GM18520 (cell line): ENCODE results near the gene ARHGAP29.

Source experiments
- ATAC-seq: cut with Tn5 transposase; IDR thresholded peaks from one replicate; pipeline ENCODE4 v1.9.1; 2021; ENCODE audit not compliant: unreplicated experiment

Gene ARHGAP29

DNA sequence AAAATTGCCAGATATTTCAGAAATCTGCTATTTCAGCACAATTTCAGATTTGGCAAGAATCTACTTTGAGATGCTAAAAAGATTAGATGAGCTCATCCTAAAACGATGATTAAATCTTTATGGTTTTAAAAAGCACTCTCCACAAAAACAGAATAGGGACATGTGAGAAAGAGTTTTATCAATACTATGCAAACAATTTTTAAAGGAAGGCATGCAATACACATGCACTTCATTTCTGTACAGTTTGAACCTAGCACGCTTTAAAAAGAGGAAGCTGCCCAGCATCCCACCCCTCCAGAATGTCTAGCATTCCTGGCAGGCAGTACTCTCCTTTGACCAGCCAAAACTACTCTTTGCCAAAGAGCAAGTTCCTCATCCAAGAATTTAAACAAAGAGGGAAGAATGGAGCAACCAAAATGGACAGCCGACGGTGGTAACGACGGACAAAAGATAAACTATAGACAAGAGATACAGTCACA lies 1.3 kb downstream of the ARHGAP29 start:
- ATAC-seq, result no peak

DNA sequence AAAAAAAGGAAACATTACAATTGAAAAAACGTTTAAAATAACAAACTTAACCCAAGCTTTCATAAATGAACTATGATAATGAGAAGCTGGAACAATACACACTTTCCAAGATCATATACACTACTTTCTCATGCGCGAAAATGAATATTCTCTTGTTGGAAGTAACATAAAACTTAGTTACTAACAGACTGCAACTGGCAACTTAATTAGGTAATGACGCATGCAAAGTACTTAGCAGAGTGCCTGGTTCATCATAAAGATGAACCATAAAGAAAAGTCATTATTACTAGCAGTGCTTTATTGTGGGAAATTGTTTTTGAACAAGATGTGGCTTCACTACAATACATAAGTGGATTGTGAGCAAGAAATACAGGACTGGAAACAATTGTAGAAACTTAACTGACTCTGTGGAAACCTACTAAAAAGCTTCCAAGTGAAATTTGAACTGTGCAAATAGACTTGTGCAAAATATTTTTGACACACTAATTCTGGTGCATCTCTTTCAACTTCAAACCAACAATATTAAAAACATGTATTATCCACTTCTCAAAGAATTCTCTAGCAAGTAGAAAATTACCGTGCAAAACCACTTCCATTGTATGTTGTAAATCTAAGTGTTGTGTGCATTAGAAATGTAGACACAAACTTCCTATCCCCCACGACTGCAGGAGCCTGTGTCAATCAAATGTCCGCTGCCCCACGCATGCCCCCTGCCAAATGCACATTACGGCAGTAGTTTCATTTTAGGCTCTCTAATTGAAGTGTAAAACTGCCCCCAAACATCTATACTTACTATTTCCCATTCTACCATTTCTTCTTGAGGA lies 2.0 kb downstream of the ARHGAP29 start:
- ATAC-seq, result no peak

DNA sequence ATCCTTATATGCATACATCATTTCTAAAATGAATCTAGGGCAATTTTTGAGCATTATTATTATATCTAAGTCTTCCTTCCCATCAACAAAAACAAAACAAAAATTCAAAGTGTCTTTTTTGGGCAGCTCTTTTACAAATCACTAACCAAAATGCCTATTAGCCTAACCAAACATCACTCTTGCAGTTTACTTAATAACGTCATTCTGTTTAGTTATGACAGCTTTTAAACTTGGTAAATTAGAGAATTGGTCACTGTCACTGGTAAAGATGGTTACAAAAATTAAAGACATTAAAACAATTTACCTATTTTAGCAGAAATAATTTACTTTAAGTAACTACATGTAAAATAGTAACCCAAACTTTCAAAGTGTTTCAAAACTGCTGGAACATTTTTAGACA lies 2.8 kb downstream of the ARHGAP29 start:
- ATAC-seq, result no peak

DNA sequence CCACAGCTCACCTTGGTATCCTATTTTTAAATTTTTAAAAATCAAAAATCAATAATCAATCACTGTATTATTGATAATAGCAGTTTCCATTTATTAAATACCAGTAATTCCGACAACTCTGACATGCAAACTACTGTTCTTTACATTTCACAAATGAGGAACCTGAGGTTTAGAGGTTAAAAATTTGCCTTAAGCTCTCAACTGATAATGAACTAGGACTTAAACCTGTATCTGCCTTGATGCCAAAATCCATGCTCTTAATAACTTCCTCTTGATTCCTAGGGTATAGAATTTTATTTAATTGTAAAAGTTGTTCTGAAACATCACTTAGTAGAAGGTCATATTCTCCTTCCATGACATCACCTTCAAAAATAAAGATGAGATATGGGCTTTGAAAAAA lies 5.6 kb downstream of the ARHGAP29 start:
- ATAC-seq, result no peak

DNA sequence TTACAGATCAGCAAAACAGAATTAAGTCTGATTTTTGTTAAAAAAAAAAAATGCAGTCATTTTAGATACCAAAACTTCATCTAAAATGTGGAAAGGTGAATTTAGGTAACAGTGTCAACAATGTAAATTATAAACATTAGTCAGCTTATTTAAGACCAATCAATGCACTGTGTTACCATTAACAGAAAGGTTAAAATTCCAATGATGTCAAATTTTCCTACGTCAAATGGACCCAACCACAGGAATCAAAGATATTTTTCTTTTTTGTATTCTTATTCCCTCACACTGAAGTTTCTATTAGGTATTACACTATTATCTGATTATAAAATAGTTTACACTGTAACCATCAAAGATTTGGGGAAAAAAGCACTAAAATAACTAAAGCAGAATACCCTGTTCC lies 6.5 kb downstream of the ARHGAP29 start:
- ATAC-seq, result no peak

DNA sequence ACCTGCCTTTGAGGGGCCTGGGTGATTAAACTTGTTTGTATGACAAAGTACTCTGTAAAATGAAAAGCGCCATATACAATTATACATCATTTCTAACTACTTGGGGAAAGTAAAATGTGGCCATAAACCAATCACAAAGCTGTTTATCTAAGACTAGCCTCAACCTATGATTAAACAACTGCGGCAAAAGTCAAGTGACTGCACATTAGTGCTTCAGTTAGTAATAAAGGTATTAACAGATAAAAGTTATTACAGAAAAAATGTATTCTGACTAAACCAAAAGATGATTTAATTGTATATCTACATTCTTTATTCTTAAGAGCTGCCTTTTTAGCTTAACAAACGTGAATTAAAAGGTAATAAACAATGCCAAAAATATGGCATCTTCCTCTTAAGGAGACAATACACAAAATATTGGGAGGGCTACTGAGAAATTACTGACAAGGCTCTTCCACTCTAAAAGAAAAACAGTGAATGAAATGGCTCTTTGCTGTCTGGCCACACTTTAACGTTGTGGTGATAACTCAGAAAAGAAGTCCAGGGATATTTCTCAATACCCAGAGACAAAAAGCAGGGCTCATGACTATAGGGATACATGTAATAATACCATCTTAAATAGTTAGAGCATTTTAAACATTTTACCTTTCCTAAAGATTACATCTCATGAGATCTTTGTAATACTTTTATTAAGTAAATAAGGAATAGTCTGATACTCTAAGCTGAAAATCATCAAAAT lies 8.6 kb downstream of the ARHGAP29 start:
- no peak for ATAC-seq

DNA sequence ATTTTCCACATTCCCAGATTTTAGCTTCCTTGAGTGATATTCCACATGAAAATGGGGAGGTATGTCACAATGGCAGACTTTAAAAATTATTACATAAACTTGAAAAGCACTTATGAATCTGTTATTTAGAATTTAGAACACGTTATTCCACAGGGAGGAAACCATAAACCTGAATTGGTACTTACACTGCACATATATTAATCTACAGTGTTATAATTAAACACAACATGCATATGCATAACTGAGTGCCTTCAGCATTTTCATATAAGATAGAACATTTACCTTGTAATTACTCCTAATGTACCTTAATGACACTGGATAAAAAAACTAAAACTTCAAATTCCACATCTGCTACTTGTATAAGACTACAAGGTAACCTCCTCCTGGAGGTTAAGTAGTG lies 9.8 kb downstream of the ARHGAP29 start:
- ATAC-seq, result no peak

DNA sequence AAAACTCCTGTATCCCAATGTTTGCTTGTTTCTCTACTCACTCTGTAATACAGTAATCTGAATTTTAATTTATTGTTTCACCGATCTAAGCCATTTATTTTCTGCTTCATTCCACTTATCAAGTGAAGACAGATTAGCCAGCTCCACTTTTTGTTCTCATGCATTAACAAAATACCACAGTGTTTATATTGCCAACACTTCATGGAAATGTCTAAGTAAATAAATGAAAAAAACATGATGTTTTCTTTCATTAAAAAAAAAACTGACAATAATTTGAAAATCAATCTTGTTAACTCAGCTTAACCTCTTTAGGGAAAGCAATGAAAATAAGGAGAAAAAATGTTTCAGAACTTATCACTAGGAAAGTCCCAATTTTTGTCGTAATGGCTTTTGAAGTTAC lies 11.5 kb downstream of the ARHGAP29 start:
- ATAC-seq, result no peak

DNA sequence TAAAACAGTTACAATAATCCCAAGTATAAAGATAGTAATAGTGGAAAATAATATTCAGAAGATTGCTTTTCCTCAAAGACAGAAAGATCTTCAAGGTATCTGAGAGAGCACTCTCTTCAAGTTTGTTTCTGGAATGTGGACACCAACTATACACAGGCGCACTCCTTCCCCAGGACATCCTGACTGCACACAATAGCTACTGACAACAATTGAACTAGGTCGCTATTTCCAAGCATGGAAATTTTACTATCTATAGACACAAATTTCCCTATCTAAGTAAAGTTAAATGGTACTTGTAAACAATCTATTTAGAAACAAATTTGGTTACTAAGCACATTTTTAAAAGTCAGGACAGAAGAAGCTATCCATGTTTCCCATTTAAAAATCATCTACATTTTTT lies 19.1 kb downstream of the ARHGAP29 start:
- ATAC-seq, result no peak

DNA sequence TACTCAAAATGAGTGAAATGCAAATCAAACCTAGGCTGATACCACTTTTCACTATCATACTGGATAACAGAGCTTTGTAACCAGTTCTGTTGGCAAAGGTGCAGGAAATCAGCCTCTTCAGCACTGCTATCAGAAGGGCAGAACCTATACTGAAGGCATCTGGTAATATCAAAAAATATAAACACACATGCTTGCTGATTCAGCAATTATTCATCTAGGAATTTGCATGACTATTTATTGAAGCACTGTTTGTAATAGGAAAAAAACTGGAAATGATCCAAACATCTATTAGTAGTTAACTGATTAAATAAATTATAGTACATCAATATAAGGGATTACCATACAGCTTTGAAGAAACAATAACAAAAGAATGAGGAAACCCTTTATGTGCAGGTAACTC lies 21.4 kb downstream of the ARHGAP29 start:
- no peak for ATAC-seq

DNA sequence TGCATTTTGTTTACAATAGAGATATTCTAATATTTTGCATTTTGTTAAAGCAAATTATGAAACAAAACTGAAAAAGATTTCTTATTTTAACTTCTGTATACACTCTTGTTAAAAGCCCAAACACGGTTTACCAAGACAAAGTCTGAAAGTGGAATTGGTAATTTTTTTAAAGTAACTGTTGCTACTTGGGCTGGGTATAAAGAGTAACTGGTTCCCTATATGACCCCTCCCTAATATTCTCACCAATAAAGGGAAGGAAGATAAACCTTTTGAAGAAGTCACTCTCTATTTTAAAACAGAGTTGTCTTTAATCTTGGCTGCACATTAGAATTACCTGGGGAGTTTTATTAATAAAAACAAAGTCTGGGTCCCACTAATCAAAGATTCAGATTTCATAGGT lies 27.4 kb downstream of the ARHGAP29 start:
- no peak for ATAC-seq

DNA sequence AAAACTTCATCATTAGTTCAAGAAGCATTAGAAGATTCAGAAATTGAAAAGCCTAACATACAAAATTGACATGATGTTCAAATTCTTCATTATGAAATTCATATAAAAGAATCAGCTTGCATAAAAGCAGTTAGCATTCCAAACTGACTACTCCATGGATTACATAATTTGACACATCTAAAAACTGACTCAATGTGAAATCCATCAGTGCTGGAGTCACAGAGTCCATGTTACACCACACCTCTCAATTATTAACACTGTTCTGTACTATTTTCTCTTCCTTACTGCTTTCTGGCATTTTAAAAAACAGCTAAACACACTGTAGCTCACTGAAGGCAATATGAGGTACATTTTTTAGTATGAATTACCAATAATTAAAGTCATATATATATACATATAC lies 28.0 kb downstream of the ARHGAP29 start:
- ATAC-seq, result no peak

DNA sequence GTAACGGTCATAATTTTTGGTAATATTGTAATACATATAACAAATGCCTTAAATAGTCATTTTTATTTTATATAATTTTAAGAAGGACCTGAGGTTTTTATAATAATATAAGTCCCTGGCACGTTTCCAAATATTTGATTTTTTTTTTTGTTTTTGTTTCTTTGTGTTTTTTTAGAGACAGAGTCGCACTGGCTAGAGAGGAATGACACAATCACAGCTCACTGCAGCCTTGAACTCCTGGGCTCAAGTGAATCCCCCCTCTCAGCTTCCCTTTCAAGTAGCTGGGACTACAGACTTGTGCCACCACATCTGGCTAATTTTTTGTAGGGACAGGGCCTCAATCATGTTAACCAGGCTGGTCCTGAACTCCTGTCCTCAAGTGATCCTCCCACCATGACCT lies 29.7 kb downstream of the ARHGAP29 start:
- no peak for ATAC-seq

DNA sequence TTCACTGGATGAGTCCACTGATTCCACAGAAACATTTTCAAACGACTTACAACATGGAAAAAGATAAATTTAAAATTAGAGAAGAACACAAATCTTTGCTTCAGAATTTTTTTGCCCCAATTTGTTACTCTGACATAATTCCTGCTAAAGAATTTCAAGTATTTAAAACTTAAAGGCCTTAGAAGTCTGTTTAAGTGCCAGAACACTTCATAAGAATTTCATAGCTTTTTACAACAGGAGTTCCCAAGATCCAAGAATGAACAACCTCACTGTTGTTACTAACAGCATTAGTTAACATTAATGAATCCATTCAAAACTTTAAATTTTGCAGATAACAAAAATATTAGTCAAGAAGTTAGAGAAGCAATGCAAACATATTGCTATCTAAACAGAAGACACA lies 31.7 kb downstream of the ARHGAP29 start:
- ATAC-seq, result no peak

DNA sequence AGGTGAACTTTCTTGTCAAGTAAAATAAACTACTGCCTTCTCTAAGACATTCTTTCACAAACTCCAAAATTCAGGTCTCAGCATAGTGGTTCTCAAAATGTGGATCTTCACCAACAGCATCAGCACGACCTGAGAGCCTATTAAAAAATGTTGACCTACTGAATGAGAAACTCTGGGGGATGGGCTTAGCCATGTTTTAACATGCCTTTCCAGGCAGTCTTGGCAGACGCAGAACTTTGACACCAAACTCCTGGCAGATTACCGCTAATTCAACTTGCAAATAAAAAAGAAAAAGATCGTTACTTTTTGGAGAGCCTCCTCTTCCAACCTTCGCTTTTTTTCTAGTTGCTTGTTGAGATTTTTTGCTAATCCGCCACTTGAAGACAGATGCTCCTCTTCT lies 35.1 kb downstream of the ARHGAP29 start:
- no peak for ATAC-seq

DNA sequence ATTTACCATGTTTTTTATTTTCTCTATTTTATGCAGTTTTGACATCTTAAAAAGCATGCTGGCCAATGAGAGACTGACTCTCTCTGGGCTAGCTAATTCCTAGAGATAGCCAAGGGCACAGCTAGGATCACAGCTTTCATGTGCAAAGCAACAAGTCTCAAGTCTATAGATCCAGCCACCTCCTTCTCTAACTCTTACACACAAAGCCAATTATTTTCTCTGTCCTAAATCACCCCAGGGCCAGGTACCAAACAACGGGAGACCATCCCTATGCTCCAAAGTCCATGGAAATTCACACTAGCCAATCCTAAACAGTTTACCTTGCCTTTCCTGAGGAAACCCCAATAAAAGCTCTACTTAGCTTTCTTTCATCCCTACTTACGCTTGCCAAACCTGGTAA lies 38.0 kb downstream of the ARHGAP29 start:
- no peak for ATAC-seq

DNA sequence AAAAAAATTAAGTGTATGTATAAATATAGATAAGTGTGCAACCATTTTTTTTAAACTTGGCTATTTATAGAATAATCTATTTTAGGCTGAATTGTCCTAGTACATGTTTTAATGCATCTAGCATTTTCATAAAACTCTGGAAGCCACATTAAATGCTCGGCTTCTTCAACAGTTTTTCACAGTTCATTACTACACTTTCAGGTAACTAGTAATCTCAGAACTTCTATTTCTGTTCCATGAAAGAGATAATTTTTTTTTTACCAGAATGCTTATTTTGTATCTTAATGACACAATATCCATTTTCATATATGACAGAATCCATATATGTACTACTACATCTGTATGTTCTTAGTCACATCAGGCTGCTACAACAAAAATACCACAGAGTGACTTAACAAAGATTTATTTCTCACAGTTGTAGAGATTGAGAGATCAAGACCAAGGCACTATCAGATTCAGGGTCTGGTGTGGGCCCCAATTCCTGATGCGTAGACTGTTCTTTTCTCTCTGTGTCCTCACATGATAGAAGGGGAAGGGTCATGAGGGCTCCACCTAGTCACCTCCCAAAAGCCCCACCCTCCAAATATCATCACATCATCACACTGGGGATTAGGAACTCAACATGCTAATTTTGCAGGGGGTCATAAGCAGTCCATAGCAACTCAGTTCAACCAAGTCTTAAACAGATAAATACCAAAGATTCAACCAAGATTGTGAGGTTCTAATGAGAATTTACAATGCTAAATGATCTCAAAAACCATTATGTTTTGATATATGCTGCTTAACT lies 43.1 kb downstream of the ARHGAP29 start:
- no peak for ATAC-seq

DNA sequence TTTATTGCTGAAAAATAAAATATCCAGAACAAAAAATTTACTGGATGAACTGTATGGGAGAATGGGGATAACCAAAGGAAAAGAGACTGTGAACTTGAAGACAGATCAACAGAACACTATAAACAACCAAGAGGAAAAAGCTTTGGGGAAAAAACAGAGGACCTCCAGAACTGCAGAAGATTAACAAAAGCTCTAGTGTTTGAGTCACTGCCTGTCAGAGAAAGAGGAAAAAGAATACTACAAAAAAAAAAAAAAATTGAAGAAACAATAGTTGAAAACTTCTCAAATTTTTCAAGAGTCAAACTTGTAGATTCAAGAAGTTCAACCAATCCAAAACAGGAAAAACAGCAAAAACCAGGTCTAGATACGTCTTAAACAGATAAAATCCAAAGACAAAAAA lies 44.3 kb downstream of the ARHGAP29 start:
- ATAC-seq, result no peak

DNA sequence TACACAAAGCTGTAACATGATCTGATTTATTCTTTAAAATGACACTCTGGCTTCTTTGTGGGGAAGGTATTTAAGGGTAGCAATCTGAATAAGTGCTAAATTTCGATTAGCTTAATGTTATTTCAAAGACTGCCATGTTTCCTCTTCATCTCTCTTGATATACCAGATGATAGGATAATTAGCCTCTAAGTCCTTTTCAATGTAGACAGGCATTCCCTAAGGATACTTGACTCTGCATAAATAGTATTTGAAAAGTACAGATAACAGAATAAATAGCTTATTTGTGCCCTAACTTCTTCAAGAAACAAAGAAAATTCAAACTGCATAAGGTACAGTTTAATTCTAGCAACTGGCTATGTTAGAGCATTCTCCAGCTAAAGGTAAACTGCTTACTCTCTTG lies 46.2 kb downstream of the ARHGAP29 start:
- ATAC-seq, result no peak

DNA sequence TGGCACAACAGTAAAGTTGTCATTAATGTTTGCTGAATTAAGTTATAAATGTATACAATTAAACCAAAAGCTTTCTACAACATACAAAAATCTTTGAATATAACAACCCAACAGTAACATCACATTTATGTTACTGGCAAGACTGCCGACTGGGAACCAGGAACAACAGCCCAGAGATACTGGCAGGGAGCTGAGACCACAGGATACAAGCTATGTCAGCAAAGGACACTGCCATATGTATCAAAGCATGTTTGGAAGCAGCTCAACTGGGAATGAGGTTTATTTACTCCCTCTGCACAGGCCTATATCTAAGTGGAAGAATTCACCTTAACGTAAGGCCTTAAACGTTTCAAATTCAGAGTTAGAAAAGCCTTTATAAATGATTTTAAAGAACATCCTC lies 50.4 kb downstream of the ARHGAP29 start:
- ATAC-seq, result no peak

DNA sequence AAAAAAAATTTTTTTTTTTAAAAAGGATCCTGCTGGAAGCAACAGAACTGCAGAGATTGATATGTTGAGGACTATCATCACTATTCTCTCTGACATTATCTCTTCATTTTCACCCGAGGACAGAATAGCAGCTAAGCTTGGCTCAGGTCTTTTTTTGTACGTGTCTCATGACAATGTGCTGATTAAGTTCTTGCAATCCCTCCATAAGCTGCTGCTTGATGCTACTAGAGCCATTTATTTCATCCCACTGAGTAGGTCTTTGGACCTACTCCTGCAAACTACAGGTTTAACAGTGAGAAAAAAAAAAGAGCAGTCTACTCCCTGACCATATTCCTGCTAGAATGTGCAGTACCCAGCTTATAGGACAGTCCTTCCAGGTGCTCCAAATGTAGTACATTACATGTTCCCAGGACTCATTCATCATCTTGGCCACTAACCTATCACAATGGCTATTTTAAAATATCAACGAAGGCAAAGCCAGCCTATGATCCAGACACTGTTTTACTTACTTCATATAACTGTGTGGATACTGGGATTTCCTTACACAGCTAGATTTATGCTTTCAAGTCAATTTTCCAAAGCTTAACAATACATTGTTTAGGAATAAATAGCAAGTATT lies 54.1 kb downstream of the ARHGAP29 start:
- ATAC-seq, result no peak
